K562 (cell line): ENCODE data around the gene NUDT5. TPM values are rescaled to one million over a fixed set of nuclear protein-coding genes. Genes with fewer than 3 reads are reported as not detected.

Experiments used
- ATAC-seq: fragments of 200-7000 bp; cut with Tn5 transposase; 3 replicates; pipeline ENCODE4 v1.9.1; 2020; ENCODE audit warnings: moderate library complexity
- BruUV-seq: library from RNA; stranded (reverse); fragments of 400-500 nt; replicated peaks from 2 replicates; lab custom pipeline; 2021; lab: Mats Ljungman, UMichigan
- CTCF ChIA-PET: fragments of 300-600 bp; formaldehyde crosslinking; extraction: SDS; loops from one replicate; lab custom pipeline; 2021; ENCODE audit warnings: low intra/inter-chr PET ratio; lab: Yijun Ruan, JAX
- POLR2A ChIA-PET: fragments of 300-600, 350-650 bp; sonication (Branson Sonifier 250); formaldehyde crosslinking; extraction: SDS; loops from one replicate; lab custom pipeline; 2021; ENCODE audit warnings: antibody characterized with exemption, inconsistent platforms; lab: Yijun Ruan, JAX
- DNase-seq, 4 experiments: peaks; one replicate each; pipeline versions ENCODE4 v3.0.0 to v3.0.0-alpha.2; 2011 to 2018; ENCODE audit warnings: low spot score in 3 of 4, mixed read lengths in 3 of 4; ENCODE audit errors: extremely low read depth in 1 of 4
- FAIRE-seq: peaks from 2 replicates; lab custom pipeline; 2011; peaks lifted over from hg19 to GRCh38; lab: Jason Lieb, UNC
- H2AFZ ChIP-seq: 2 replicates; pipeline ENCODE4 v1.6.0; 2011; ENCODE audit warnings: low read depth, low read length, control low read depth, inconsistent platforms
- H3K27ac ChIP-seq: fragments of 200-600 bp; 3 replicates; pipeline ENCODE4 v1.8.0; 2011; ENCODE audit warnings: low read depth, mild to moderate bottlenecking, control low read depth, inconsistent platforms, low read length, moderate library complexity, mixed read lengths; ENCODE audit errors: extremely low read depth
- H3K27me3 ChIP-seq, 2 experiments: fragments of 300-600 bp in 1 of 2; 2 replicates in 1 of 2; 3 replicates in 1 of 2; pipeline versions ENCODE4 v1.6.0 to v1.8.0; 2011; ENCODE audit warnings: inconsistent platforms in 2 of 2, low read length in 2 of 2, mild to moderate bottlenecking in 1 of 2, mixed read lengths in 1 of 2, moderate library complexity in 1 of 2; ENCODE audit not compliant: control insufficient read depth in 2 of 2, insufficient read depth in 2 of 2
- H3K36me3 ChIP-seq: fragments of 300-600 bp; 3 replicates; pipeline ENCODE4 v1.8.0; 2011; ENCODE audit warnings: mild to moderate bottlenecking, low read length, inconsistent platforms; ENCODE audit not compliant: control insufficient read depth, insufficient read depth
- H3K4me1 ChIP-seq, 2 experiments: fragments of 200-600 bp in 1 of 2; replicated peaks in 1 of 2; 2 replicates in 1 of 2; 3 replicates in 1 of 2; pipeline versions ENCODE4 v1.5.1 to v1.8.0; 2011; ENCODE audit warnings: inconsistent platforms in 2 of 2, low read length in 2 of 2, mild to moderate bottlenecking in 1 of 2, mixed read lengths in 1 of 2, moderate library complexity in 1 of 2; ENCODE audit not compliant: control insufficient read depth in 2 of 2, insufficient read depth in 2 of 2
- H3K4me2 ChIP-seq: 2 replicates; pipeline ENCODE4 v1.6.1; 2011; ENCODE audit warnings: low read length, control low read depth, inconsistent platforms, mixed read lengths; ENCODE audit not compliant: insufficient read depth
- H3K4me3 ChIP-seq: fragments of 200-600 bp; sonication (generic), shearing (Covaris generic); 2 replicates; pipeline ENCODE4 v1.5.1; 2016; ENCODE audit warnings: control low read depth, inconsistent platforms
- H3K79me2 ChIP-seq: fragments of 200-600 bp; 3 replicates; pipeline ENCODE4 v1.8.0; 2011; ENCODE audit warnings: low read length, inconsistent platforms; ENCODE audit not compliant: control insufficient read depth, insufficient read depth
- H3K9ac ChIP-seq, 2 experiments: 2 replicates each; pipeline versions ENCODE4 v1.6.0 to v1.6.1; 2011; ENCODE audit warnings: low read depth in 2 of 2, low read length in 2 of 2, control low read depth in 1 of 2, inconsistent platforms in 1 of 2, mild to moderate bottlenecking in 1 of 2, mixed read lengths in 1 of 2; ENCODE audit not compliant: insufficient read depth in 1 of 2
- H3K9me1 ChIP-seq: one replicate; pipeline ENCODE4 v1.6.0; 2011; ENCODE audit warnings: inconsistent platforms, mild to moderate bottlenecking, low read length, moderate library complexity; ENCODE audit not compliant: control insufficient read depth, insufficient read depth
- H3K9me3 ChIP-seq: replicated peaks from 2 replicates; pipeline ENCODE4 v1.5.1; 2011; ENCODE audit warnings: low read depth, low read length, inconsistent platforms; ENCODE audit not compliant: control insufficient read depth, insufficient read depth
- H4K20me1 ChIP-seq: replicated peaks from 2 replicates; pipeline ENCODE4 v1.6.1; 2011; ENCODE audit warnings: low read length, inconsistent platforms, mixed read lengths; ENCODE audit not compliant: control insufficient read depth, insufficient read depth
- C11orf30 ChIP-seq: fragments of 450-650 bp; IDR thresholded peaks from 2 replicates; pipeline ENCODE4 v1.6.1; 2016; ENCODE audit warnings: low read depth, mild to moderate bottlenecking
- ELK3 ChIP-seq: fragments of 450-650 bp; formaldehyde crosslinking; IDR thresholded peaks from 2 replicates; pipeline ENCODE4 v1.4.0; 2020; ENCODE audit warnings: mild to moderate bottlenecking
- HCFC1 ChIP-seq: IDR thresholded peaks from 2 replicates; pipeline ENCODE4 v1.6.1; 2012; ENCODE audit warnings: low read depth, low read length, improper control_type of control experiment
- PREB ChIP-seq: sonication (generic); formaldehyde crosslinking; IDR thresholded peaks from 2 replicates; pipeline ENCODE4 v1.8.1; 2023; ENCODE audit warnings: mild to moderate bottlenecking, missing genetic modification reagents
- SP1 ChIP-seq: sonication (generic); formaldehyde crosslinking; IDR thresholded peaks from 2 replicates; pipeline ENCODE4 v1.8.1; 2022; ENCODE audit warnings: mild to moderate bottlenecking, missing genetic modification reagents
- TAF7 ChIP-seq: fragments of 450-650 bp; IDR thresholded peaks from 2 replicates; pipeline ENCODE4 v1.6.1; 2016; ENCODE audit warnings: missing genetic modification characterization, missing compliant biosample characterization
- ZNF76 ChIP-seq: fragments of 250-450 bp; sonication (Bioruptor Pico); IDR thresholded peaks from 2 replicates; pipeline ENCODE4 v1.4.0; 2020; ENCODE audit warnings: mild to moderate bottlenecking, moderate library complexity, borderline replicate concordance
- WGBS: fragments of 100-300 bp; shearing (Covaris generic); methylation state at CpG from one replicate; pipeline ENCODE4 v1.1.6; 2016; ENCODE audit warnings: low coverage, mixed read lengths; ENCODE audit not compliant: insufficient coverage; ENCODE audit errors: missing lambda C conversion rate; 5-methylcytosine and 5-hydroxymethylcytosine counted together
- in situ Hi-C: fragments of 300-500 bp; cut with MboI; formaldehyde crosslinking; loops from 4 replicates; pipeline ENCODE4 v1.15.0; 2018; ENCODE audit warnings: inconsistent platforms, mixed read lengths
- intact Hi-C: fragments of 100-400 bp; cut with micrococcal nuclease; formaldehyde crosslinking; loops from 2 replicates; pipeline ENCODE4 v1.14.2; 2022
- polyA plus RNA-seq, 8 experiments: library from polyadenylated mRNA; depleted of rRNA in 4 of 8; stranded (reverse) in 5 of 8; unstranded in 3 of 8; fragments of >200 nt; fragmentation: Nextera tagmentation in 2 of 8; fragmentation: Illumina TruSeq in 1 of 8; extraction: Ambion mirVana in 2 of 8; extraction: Trizol in 1 of 8; gene quantifications; 2 replicates each; pipeline versions ENCODE4 v1.2.1 to v1.2.3, GENCODE V29; 2011 to 2014; ENCODE audit warnings: inconsistent platforms in 1 of 8, missing spikeins in 1 of 8
- total RNA-seq, 7 experiments: library from RNA; depleted of rRNA in 6 of 7; stranded (reverse); fragments of >200 nt in 6 of 7; fragmentation: Illumina TruSeq in 2 of 7; extraction: Trizol in 2 of 7; gene quantifications; 2 replicates each; pipeline versions ENCODE4 v1.2.1 to v1.2.3, GENCODE V29; 2011 to 2021; ENCODE audit warnings: low replicate concordance in 1 of 7
- TF ChIP-seq, protein P1 (sequence below), 2 experiments: fragments of 450-650 bp; formaldehyde crosslinking in 1 of 2; IDR thresholded peaks; 2 replicates each; pipeline versions ENCODE4 v1.4.0 to v1.6.1; 2014 to 2020; ENCODE audit warnings: mild to moderate bottlenecking in 2 of 2, borderline replicate concordance in 1 of 2, low read depth in 1 of 2

NUDT5 gene
- total and polyA plus RNA-seq, 9 of the 15 experiments (the other 6 are each of a cell fraction or from before 2014, with no cell fraction given): 87.7 to 422 (median 186) TPM

DNA sequence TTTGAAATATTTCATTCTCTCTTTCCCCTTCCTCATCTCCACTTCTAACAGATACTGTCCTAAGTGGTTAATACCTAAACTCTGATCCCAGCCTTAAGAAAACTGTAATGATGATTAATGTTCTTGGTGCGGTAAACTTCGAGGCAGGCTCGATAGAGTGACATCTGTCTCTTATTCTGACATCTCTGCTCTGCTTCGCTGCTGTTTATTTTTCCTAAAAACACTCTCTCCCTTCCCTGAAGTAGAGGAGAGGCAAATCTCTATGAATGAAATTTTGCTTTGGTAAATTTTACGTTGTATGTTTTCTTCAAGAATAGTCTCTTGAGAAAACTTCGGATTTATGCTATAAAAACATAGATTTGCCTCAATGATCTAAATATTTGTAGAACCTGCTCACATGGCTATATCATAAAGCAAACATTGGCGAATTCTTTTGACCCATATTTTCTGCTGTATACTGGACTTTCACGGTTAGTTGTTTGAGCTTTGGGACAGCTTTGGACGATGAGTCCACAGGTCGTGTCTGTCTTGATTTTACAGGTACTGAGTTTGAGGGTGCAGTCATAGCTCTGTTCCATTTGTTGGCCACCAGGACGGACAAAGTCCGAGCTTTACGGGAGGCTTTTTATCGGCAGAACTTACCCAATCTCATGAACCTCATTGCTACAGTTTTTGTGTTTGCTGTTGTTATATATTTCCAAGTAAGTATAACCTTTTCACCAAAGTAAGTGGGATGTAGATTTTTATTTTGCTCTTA, 39.1 kb downstream of the NUDT5 start (continued):
- TF ChIP-seq PREB (CRISPR knock-in tag) (no peak), ZNF76 (CRISPR knock-in tag) (no peak), ELK3 (CRISPR knock-in tag) (no peak)
- TF ChIP-seq, all 486 proteins: peak for 0

DNA sequence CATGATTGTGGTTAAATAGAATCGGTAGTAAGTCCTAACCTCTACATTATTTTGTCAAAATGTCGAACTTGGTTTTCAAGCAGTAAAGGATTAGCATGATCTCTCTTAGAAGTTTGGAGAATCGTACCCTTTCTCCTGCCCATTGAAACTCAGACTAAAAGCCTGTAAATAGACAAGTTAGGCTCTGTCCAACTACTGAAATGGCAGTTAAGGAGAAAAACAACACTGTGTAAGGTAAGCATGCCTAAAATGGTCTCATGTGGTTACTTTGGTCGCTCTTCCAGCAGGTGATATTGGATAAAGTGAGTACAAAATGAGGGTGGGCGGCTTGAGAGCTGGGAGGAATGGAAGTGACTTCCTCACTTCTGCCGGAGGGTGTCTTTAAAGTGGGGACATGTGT, 41.2 kb downstream of the NUDT5 start:
- TF ChIP-seq HCFC1: no peak
- no peak for TF ChIP-seq SP1 (CRISPR knock-in tag)
- TF ChIP-seq C11orf30: no peak
- no peak for TF ChIP-seq TAF7 (tag)
- TF ChIP-seq, protein P1, sequence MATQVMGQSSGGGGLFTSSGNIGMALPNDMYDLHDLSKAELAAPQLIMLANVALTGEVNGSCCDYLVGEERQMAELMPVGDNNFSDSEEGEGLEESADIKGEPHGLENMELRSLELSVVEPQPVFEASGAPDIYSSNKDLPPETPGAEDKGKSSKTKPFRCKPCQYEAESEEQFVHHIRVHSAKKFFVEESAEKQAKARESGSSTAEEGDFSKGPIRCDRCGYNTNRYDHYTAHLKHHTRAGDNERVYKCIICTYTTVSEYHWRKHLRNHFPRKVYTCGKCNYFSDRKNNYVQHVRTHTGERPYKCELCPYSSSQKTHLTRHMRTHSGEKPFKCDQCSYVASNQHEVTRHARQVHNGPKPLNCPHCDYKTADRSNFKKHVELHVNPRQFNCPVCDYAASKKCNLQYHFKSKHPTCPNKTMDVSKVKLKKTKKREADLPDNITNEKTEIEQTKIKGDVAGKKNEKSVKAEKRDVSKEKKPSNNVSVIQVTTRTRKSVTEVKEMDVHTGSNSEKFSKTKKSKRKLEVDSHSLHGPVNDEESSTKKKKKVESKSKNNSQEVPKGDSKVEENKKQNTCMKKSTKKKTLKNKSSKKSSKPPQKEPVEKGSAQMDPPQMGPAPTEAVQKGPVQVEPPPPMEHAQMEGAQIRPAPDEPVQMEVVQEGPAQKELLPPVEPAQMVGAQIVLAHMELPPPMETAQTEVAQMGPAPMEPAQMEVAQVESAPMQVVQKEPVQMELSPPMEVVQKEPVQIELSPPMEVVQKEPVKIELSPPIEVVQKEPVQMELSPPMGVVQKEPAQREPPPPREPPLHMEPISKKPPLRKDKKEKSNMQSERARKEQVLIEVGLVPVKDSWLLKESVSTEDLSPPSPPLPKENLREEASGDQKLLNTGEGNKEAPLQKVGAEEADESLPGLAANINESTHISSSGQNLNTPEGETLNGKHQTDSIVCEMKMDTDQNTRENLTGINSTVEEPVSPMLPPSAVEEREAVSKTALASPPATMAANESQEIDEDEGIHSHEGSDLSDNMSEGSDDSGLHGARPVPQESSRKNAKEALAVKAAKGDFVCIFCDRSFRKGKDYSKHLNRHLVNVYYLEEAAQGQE (IDR thresholded peaks at IDR 0.05; ENCODE audit: borderline replicate concordance): peak; percentile 32
- TF ChIP-seq, protein P1 (CRISPR knock-in tag; IDR thresholded peaks at IDR 0.05; ENCODE audit: low read depth): no peak
- DNase-seq: no peak
- no peaks in the 10 kb centered on the region for H3K27me3 ChIP-seq
- ChIA-PET POLR2A (no interaction called here), CTCF (no interaction called here)
- H3K4me3 ChIP-seq: no peak overlapping the region
- ATAC-seq: no peak
- in situ Hi-C loops (no loop called here), intact Hi-C loops (no loop called here)
- no peaks in the 10 kb centered on the region; the same call in 1 of the 2 replicates for H3K9me3 ChIP-seq
- H3K4me2 ChIP-seq: no peak overlapping the region
- WGBS: 49% methylated on average over 6 of the region's 6 CpGs
- no peaks in the 10 kb centered on the region for H3K9me1 ChIP-seq
- H3K36me3 ChIP-seq: peaks cover 8% of the 10 kb centered on the region; the same call in 2 of the 3 replicates
- H4K20me1 ChIP-seq: no peaks in the 10 kb centered on the region
- H2AFZ ChIP-seq: no peak overlapping the region
- BruUV-seq: no TSS peak
- no peak overlapping the region for H3K9ac ChIP-seq
- no peaks in the 10 kb centered on the region for H3K4me1 ChIP-seq
- no peak for FAIRE-seq
- no peak overlapping the region for H3K27ac ChIP-seq
- no peaks in the 10 kb centered on the region for H3K79me2 ChIP-seq
